Gastrocnemius medialis (tissue), 4 donors: Measurements from ENCODE around the gene DMGDH.

Experiments used
- POLR2A ChIP-seq, 2 donors: fragments of 450-650 bp; IDR thresholded peaks; one replicate each; pipeline ENCODE4 v1.6.1; 2017; ENCODE audit warnings: antibody characterized with exemption in 2 of 2, mild to moderate bottlenecking in 2 of 2, moderate library complexity in 2 of 2
- TF ChIP-seq, protein P1 (sequence below), 5 experiments: fragments of 450-650 bp in 3 of 5; fragments of 200-600 bp in 2 of 5; sonication (generic) in 2 of 5; IDR thresholded peaks in 4 of 5; conservative IDR thresholded peaks in 1 of 5; 1 replicate in 4 of 5; 2 replicates in 1 of 5; pipeline ENCODE4 v1.5.1; 2016 to 2019; ENCODE audit warnings: antibody characterized with exemption in 5 of 5, mild to moderate bottlenecking in 3 of 5, moderate library complexity in 3 of 5

DNA sequence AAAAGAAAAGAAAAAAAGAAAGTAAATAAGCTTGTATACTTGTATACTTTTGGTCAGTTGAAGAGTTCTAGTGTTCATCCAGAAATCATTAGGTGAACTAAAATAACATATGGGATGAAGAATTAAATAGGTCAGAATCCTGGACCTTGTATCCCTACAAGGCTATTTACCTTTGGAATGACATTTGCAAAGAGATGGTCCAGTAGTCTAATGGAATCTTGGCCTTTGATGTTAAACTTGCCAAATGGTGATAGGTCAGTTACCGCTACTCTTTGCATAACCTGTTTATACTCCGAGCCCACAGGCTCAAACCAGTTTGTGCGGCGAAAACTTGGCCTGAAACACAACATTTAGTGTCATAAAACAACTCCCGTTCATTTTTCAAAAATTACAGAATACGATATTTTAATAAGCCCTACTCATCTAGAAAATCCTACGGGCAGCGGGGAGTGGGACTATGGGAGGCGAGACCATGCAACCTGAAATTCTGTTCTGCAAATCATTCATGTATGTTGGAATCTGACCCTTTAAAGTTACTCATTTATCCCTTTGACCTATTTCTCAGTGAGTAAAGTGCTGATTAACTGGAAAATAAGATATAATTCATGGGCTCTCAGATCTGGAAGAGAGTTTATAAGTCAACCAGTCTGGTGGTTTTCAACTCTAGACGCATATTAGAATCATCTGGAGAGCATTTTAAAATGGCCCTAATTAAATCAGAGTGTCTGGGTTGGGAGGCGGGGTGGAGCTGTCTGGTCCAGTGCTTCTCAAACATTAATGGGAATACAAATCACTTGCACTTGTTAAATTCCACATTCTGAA, 38.6 kb downstream of the DMGDH start:
- TF ChIP-seq POLR2A (IDR thresholded peaks at IDR 0.05): no peak
- TF ChIP-seq, protein P1, sequence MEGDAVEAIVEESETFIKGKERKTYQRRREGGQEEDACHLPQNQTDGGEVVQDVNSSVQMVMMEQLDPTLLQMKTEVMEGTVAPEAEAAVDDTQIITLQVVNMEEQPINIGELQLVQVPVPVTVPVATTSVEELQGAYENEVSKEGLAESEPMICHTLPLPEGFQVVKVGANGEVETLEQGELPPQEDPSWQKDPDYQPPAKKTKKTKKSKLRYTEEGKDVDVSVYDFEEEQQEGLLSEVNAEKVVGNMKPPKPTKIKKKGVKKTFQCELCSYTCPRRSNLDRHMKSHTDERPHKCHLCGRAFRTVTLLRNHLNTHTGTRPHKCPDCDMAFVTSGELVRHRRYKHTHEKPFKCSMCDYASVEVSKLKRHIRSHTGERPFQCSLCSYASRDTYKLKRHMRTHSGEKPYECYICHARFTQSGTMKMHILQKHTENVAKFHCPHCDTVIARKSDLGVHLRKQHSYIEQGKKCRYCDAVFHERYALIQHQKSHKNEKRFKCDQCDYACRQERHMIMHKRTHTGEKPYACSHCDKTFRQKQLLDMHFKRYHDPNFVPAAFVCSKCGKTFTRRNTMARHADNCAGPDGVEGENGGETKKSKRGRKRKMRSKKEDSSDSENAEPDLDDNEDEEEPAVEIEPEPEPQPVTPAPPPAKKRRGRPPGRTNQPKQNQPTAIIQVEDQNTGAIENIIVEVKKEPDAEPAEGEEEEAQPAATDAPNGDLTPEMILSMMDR (IDR thresholded peaks at IDR 0.05 in 4 of 5, conservative IDR thresholded peaks at IDR 0.05 in 1 of 5): no peak
